Measurements from ENCODE around the gene NEURL2. TPM values are rescaled to one million over a fixed set of nuclear protein-coding genes. Genes with fewer than 3 reads are reported as not detected.

Gene NEURL2
- total and polyA plus RNA-seq, 10 of the 15 experiments (the other 5 are each of a cell fraction or from before 2014, with no cell fraction given) = 0.53 to 7.0 (median 2.7) TPM

- peak; percentile 71 for TF ChIP-seq ZNF687 (IDR thresholded peaks at IDR 0.05)
- no peak for TF ChIP-seq ZNF274 (IDR thresholded peaks at IDR 0.05; ENCODE audit: insufficient read depth, insufficient read length)
- TF ChIP-seq CEBPB (IDR thresholded peaks at IDR 0.05; ENCODE audit: borderline replicate concordance in 1 of 2, low read depth in 2 of 2, low read length in 2 of 2) = no peak
- no peak for TF ChIP-seq BRCA1 (IDR thresholded peaks at IDR 0.05; ENCODE audit: low read depth, low read length)
- TF ChIP-seq SMC3 (IDR thresholded peaks at IDR 0.05; ENCODE audit: borderline replicate concordance, low read length) = no peak
- TF ChIP-seq, protein P1, sequence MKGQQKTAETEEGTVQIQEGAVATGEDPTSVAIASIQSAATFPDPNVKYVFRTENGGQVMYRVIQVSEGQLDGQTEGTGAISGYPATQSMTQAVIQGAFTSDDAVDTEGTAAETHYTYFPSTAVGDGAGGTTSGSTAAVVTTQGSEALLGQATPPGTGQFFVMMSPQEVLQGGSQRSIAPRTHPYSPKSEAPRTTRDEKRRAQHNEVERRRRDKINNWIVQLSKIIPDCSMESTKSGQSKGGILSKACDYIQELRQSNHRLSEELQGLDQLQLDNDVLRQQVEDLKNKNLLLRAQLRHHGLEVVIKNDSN (IDR thresholded peaks at IDR 0.05; ENCODE audit: borderline replicate concordance, extremely low read length, insufficient read depth, low read depth, low read length) = no peak
- peak; percentile 65 for TF ChIP-seq ATF7 (IDR thresholded peaks at IDR 0.05; ENCODE audit: low read depth)
- TF ChIP-seq PAX8 (IDR thresholded peaks at IDR 0.05) = no peak; the same call in 1 of the 2 replicates
- TF ChIP-seq HDAC6 (IDR thresholded peaks at IDR 0.05; ENCODE audit: unreplicated experiment) = no peak
- TF ChIP-seq, protein P2, sequence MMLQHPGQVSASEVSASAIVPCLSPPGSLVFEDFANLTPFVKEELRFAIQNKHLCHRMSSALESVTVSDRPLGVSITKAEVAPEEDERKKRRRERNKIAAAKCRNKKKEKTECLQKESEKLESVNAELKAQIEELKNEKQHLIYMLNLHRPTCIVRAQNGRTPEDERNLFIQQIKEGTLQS (IDR thresholded peaks at IDR 0.05; ENCODE audit: borderline replicate concordance, extremely low read depth, low read depth, low read length) = no peak
- no peak for TF ChIP-seq ZNF622 (IDR thresholded peaks at IDR 0.05)
- no peak; the same call in 1 of the 2 replicates for TF ChIP-seq SMARCA5 (IDR thresholded peaks at IDR 0.05)
- TF ChIP-seq, protein P3, sequence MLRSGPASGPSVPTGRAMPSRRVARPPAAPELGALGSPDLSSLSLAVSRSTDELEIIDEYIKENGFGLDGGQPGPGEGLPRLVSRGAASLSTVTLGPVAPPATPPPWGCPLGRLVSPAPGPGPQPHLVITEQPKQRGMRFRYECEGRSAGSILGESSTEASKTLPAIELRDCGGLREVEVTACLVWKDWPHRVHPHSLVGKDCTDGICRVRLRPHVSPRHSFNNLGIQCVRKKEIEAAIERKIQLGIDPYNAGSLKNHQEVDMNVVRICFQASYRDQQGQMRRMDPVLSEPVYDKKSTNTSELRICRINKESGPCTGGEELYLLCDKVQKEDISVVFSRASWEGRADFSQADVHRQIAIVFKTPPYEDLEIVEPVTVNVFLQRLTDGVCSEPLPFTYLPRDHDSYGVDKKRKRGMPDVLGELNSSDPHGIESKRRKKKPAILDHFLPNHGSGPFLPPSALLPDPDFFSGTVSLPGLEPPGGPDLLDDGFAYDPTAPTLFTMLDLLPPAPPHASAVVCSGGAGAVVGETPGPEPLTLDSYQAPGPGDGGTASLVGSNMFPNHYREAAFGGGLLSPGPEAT (IDR thresholded peaks at IDR 0.05; ENCODE audit: low read depth) = peak; percentile 47; the same call in 1 of the 2 replicates
- TF ChIP-seq TBL1XR1 (IDR thresholded peaks at IDR 0.05; ENCODE audit: low read depth, low read length) = 0 out of 2 replicates have a peak, but pooled peaks have one; percentile 16
- TF ChIP-seq, protein P4, sequence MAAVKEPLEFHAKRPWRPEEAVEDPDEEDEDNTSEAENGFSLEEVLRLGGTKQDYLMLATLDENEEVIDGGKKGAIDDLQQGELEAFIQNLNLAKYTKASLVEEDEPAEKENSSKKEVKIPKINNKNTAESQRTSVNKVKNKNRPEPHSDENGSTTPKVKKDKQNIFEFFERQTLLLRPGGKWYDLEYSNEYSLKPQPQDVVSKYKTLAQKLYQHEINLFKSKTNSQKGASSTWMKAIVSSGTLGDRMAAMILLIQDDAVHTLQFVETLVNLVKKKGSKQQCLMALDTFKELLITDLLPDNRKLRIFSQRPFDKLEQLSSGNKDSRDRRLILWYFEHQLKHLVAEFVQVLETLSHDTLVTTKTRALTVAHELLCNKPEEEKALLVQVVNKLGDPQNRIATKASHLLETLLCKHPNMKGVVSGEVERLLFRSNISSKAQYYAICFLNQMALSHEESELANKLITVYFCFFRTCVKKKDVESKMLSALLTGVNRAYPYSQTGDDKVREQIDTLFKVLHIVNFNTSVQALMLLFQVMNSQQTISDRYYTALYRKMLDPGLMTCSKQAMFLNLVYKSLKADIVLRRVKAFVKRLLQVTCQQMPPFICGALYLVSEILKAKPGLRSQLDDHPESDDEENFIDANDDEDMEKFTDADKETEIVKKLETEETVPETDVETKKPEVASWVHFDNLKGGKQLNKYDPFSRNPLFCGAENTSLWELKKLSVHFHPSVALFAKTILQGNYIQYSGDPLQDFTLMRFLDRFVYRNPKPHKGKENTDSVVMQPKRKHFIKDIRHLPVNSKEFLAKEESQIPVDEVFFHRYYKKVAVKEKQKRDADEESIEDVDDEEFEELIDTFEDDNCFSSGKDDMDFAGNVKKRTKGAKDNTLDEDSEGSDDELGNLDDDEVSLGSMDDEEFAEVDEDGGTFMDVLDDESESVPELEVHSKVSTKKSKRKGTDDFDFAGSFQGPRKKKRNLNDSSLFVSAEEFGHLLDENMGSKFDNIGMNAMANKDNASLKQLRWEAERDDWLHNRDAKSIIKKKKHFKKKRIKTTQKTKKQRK (IDR thresholded peaks at IDR 0.05; ENCODE audit: low read depth, low read length) = peak; percentile 99
- TF ChIP-seq BACH1 (IDR thresholded peaks at IDR 0.05; ENCODE audit: borderline replicate concordance) = peak; percentile 24; the same call in 1 of the 2 replicates
- peak; percentile 44; the same call in 1 of the 2 replicates for TF ChIP-seq SREBF1 (IDR thresholded peaks at IDR 0.05; ENCODE audit: low read length)
- no peak for TF ChIP-seq ETV6 (conservative IDR thresholded peaks at IDR 0.05 in 1 of 2, IDR thresholded peaks at IDR 0.05 in 1 of 2; ENCODE audit: borderline replicate concordance in 1 of 2, low read depth in 1 of 2)
- TF ChIP-seq JUNB (IDR thresholded peaks at IDR 0.05) = no peak
These were observed 33.7 kb downstream of the NEURL2 start, which contains the start of the genes ACOT8 and ZSWIM3 (continued) for GRCh38 chr20:45857114-45857881.
